GM10248 (cell line): Measurements from ENCODE around the gene RPRD1B.

Source experiments
- CTCF ChIA-PET: fragments of 300-600 bp; sonication (Branson Sonifier 250); formaldehyde crosslinking; extraction: SDS; loops from one replicate; lab custom pipeline; 2021; ENCODE audit warnings: antibody characterized with exemption; lab: Yijun Ruan, JAX
- POLR2A ChIA-PET: fragments of 350-650 bp; sonication (Branson Sonifier 250); formaldehyde crosslinking; extraction: SDS; loops from one replicate; lab custom pipeline; 2020; ENCODE audit warnings: antibody characterized with exemption; lab: Yijun Ruan, JAX
- DNase-seq: peaks from one replicate; pipeline ENCODE4 v3.0.0; 2012; ENCODE audit errors: extremely low spot score
- CTCF ChIP-seq: IDR thresholded peaks from 2 replicates; pipeline ENCODE4 v1.5.1; 2012; ENCODE audit warnings: mild to moderate bottlenecking, low read depth; ENCODE audit errors: extremely low read depth, missing control alignments, control extremely low read depth

The RPRD1B gene

GRCh38 chr20:38132910-38133501, 99.5 kb downstream of the RPRD1B start:
- CTCF ChIA-PET: interaction anchor here (1.2 kb wide), 1 partner anchor 19 kb away, joined by 3 read pairs; no protein-coding TSS in a partner anchor
- no peak for TF ChIP-seq CTCF
- DNase-seq: no peak
- POLR2A ChIA-PET: no interaction called here

- CTCF ChIA-PET: interaction anchor here (1.2 kb wide), 1 partner anchor 20 kb away, joined by 3 read pairs; no protein-coding TSS in a partner anchor
- TF ChIP-seq CTCF: no peak
- POLR2A ChIA-PET: no interaction called here
- DNase-seq: no peak
Observed at GRCh38 chr20:38133680-38134426, 100.3 kb downstream of the RPRD1B start.

DNA sequence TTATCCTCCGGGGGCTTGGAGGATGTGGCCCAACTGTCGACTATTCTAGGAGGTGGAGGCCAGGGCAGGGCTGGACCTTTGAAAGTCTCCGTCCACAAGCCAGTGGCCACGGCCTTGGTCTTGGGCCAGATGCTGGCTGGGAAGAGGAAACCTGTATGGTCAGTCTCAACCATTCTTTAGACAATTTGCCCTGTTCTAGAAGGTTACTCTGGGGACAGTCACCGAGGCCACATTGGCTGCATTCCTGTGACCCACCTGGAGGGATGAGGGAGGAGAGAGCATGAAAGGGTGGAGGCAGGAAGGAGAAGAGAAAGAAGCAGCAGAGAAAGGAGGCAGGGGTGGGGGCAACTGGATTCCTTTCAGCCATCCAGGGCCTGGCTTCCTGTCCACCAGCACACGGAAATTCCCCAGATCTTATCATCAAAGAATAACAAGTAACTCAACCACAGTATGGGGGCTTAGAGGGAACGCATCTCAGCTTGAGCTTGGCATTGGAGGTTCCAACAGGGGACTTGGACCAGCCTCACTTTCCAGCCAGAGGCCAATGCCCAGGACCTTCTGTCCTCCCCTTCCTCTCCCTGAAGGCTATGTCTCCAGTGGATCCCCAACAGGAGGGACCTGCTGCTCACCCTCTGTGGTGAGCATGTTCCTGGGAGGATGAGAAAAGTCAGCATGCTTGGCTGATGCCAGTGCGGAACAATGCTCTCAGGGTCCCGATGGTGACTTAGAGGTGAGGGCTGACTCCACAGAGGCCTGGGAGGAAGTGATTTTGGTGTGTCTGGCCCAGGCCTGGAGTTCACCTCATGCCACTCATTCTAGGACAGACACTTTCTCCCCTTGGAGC, 101.1 kb downstream of the RPRD1B start:
- CTCF ChIA-PET: interaction anchor here (1.2 kb wide), 1 partner anchor 21 kb away, joined by 3 read pairs; no protein-coding TSS in a partner anchor
- POLR2A ChIA-PET: no interaction called here
- no peak for DNase-seq
- no peak for TF ChIP-seq CTCF

GRCh38 chr20:38135271-38135650, 101.7 kb downstream of the RPRD1B start:
- DNase-seq: no peak
- no peak for TF ChIP-seq CTCF
- ChIA-PET POLR2A (no interaction called here), CTCF (no interaction called here)

DNA sequence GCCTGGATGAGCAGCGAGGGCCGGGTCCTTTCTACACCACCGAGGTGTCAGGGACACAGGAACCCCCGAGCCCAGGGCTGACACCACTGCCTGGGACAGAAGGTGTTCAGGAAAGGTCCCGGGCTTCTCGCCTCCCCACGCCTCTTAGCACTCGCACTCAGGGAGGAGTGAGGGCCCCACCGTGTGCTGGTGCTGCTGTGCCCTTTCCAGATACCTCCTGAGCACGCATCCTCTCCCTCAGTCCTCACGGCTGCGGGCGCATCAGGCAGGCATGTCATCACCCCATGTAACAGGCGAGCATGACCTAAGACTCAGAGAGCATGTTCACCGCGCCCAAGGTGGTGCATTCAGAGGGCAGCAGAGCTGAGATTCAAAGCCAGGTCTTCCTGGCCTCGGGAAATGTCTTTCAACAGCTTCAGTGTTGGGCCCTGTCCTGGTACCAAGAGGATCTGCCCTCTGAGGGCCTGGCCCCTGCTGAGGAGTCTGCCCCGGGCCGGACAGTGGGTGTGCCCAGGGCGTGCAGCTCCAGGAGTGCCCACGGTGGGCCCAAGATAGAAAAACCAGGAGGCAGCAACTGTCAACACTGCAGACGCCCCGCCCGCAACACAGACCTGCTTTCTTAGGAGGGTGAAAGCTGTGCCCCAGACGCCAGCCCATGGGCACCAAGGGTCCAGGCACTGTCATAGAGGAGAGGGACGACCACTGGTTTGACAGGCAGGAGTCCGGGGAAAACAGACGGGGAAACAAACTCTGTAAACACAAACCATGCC, 102.3 kb downstream of the RPRD1B start:
- ChIA-PET CTCF (interaction anchor here (1.3 kb wide), 1 partner anchor 13 kb away, joined by 4 read pairs; no protein-coding TSS in a partner anchor), POLR2A (no interaction called here)
- no peak for TF ChIP-seq CTCF
- DNase-seq: no peak
